OCI-M2 (cell line): ENCODE results near the gene NEB.
"Not testable (repeated sequence)": the region's sequence is repeated elsewhere in the genome, so short reads cannot be mapped to it uniquely, and the experiment has no call there.

Experiments
- DNase-seq: peaks from one replicate; lab custom pipeline; 2025; ENCODE audit not compliant: unreplicated experiment; lab: John Stamatoyannopoulos, UW

NEB gene

GRCh38 chr2:151708788-151709187, 25.5 kb downstream of the NEB start:
- no peak for DNase-seq

GRCh38 chr2:151707857-151708256, 26.4 kb downstream of the NEB start:
- no peak for DNase-seq

GRCh38 chr2:151704480-151704961, 29.8 kb downstream of the NEB start:
- DNase-seq: not testable (repeated sequence)

GRCh38 chr2:151698134-151698533, 36.1 kb downstream of the NEB start:
- DNase-seq: not testable (repeated sequence)

GRCh38 chr2:151695778-151696177, 38.5 kb downstream of the NEB start:
- no peak for DNase-seq

- no peak for DNase-seq
Observed at GRCh38 chr2:151691631-151692030, 42.6 kb downstream of the NEB start.

- DNase-seq: no peak
Observed at GRCh38 chr2:151688719-151689118, 45.6 kb downstream of the NEB start.

GRCh38 chr2:151682459-151683003, 51.7 kb downstream of the NEB start:
- DNase-seq: no peak

GRCh38 chr2:151681051-151681450, 53.2 kb downstream of the NEB start:
- DNase-seq: no peak

GRCh38 chr2:151679994-151680393, 54.3 kb downstream of the NEB start:
- DNase-seq: no peak

GRCh38 chr2:151678849-151679248, 55.4 kb downstream of the NEB start:
- no peak for DNase-seq

- no peak for DNase-seq
Observed at GRCh38 chr2:151673016-151673415, 61.3 kb downstream of the NEB start.

- DNase-seq: no peak
Observed at GRCh38 chr2:151672277-151672676, 62.0 kb downstream of the NEB start.

- DNase-seq: no peak
Observed at GRCh38 chr2:151670846-151671597, 63.3 kb downstream of the NEB start.

- DNase-seq: no peak
Observed at GRCh38 chr2:151670346-151670745, 63.9 kb downstream of the NEB start.

- no peak for DNase-seq
Observed at GRCh38 chr2:151669585-151670081, 64.6 kb downstream of the NEB start.

- DNase-seq: no peak
Observed at GRCh38 chr2:151668737-151669136, 65.5 kb downstream of the NEB start.

GRCh38 chr2:151665959-151666358, 68.3 kb downstream of the NEB start:
- DNase-seq: no peak

- DNase-seq: no peak
Observed at GRCh38 chr2:151664520-151664919, 69.8 kb downstream of the NEB start.

- DNase-seq: no peak
Observed at GRCh38 chr2:151661625-151662024, 72.7 kb downstream of the NEB start.

- DNase-seq: no peak
Observed at GRCh38 chr2:151658081-151658480, 76.2 kb downstream of the NEB start.

- no peak for DNase-seq
Observed at GRCh38 chr2:151657667-151658076, 76.6 kb downstream of the NEB start.
